SK-N-SH (cell line): ENCODE measurements around the gene SLC12A3. TPM values are rescaled to one million over a fixed set of nuclear protein-coding genes. Genes with fewer than 3 reads are reported as not detected.

ENCODE experiments used
- CTCF ChIA-PET: fragments of 300-600, 350-600 bp; formaldehyde crosslinking; extraction: SDS; loops from one replicate; lab custom pipeline; 2021; lab: Yijun Ruan, JAX
- POLR2A ChIA-PET: fragments of 350-600 bp; sonication (Branson Sonifier 250); formaldehyde crosslinking; extraction: SDS; loops from one replicate; lab custom pipeline; 2020; ENCODE audit warnings: antibody characterized with exemption, inconsistent platforms; lab: Yijun Ruan, JAX
- DNase-seq: peaks from one replicate; pipeline ENCODE4 v3.0.0; 2012
- H2AFZ ChIP-seq: fragments of 200-600 bp; sonication (generic); 2 replicates; pipeline ENCODE4 v1.8.1; 2016; ENCODE audit warnings: antibody characterized with exemption, mild to moderate bottlenecking, low read depth
- H3F3A ChIP-seq: fragments of 200-600 bp; sonication (generic); replicated peaks from 2 replicates; pipeline ENCODE3; 2016; ENCODE audit warnings: antibody characterized with exemption, mild to moderate bottlenecking; ENCODE audit not compliant: insufficient read depth
- H3K27ac ChIP-seq, 2 experiments: fragments of 200-500 bp in 1 of 2; fragments of 200-600 bp in 1 of 2; sonication (Bioruptor generic) in 1 of 2; sonication (generic), shearing (Covaris generic) in 1 of 2; 2 replicates each; pipeline versions ENCODE4 v1.5.1 to v1.6.1; 2014 to 2016; ENCODE audit warnings: low read depth in 2 of 2, inconsistent platforms in 1 of 2, low read length in 1 of 2, mild to moderate bottlenecking in 1 of 2, mixed read lengths in 1 of 2
- H3K27me3 ChIP-seq: fragments of 200-600 bp; sonication (generic), shearing (Covaris generic); 2 replicates; pipeline ENCODE4 v1.6.1; 2016; ENCODE audit warnings: mixed run types; ENCODE audit not compliant: insufficient read depth
- H3K36me3 ChIP-seq, 2 experiments: fragments of 200-500 bp in 1 of 2; fragments of 200-600 bp in 1 of 2; sonication (Bioruptor generic) in 1 of 2; sonication (generic) in 1 of 2; replicated peaks in 1 of 2; 2 replicates each; pipeline versions ENCODE3 to v1.5.1; 2014 to 2016; ENCODE audit warnings: low read length in 1 of 2, mild to moderate bottlenecking in 1 of 2; ENCODE audit not compliant: insufficient read depth in 2 of 2, control insufficient read depth in 1 of 2
- H3K4me1 ChIP-seq, 2 experiments: fragments of 200-500 bp in 1 of 2; fragments of 200-600 bp in 1 of 2; sonication (Bioruptor generic) in 1 of 2; sonication (generic), shearing (Covaris generic) in 1 of 2; 2 replicates each; pipeline versions ENCODE4 v1.5.1 to v1.6.1; 2014 to 2016; ENCODE audit warnings: low read depth in 1 of 2, low read length in 1 of 2, mixed run types in 1 of 2; ENCODE audit not compliant: insufficient read depth in 2 of 2, control insufficient read depth in 1 of 2
- H3K4me2 ChIP-seq: fragments of 200-600 bp; sonication (generic), shearing (Covaris generic); 2 replicates; pipeline ENCODE4 v1.6.1; 2017; ENCODE audit warnings: mixed run types
- H3K4me3 ChIP-seq, 2 experiments: fragments of 200-500 bp in 1 of 2; fragments of 200-600 bp in 1 of 2; sonication (Bioruptor generic) in 1 of 2; sonication (generic), shearing (Covaris generic) in 1 of 2; 2 replicates each; pipeline versions ENCODE4 v1.5.1 to v1.8.1; 2014 to 2016; ENCODE audit warnings: low read depth in 2 of 2, inconsistent platforms in 1 of 2, low read length in 1 of 2, mild to moderate bottlenecking in 1 of 2, mixed read lengths in 1 of 2, moderate library complexity in 1 of 2
- H3K79me2 ChIP-seq: fragments of 200-600 bp; sonication (generic); 2 replicates; pipeline ENCODE4 v1.8.1; 2017; ENCODE audit warnings: mild to moderate bottlenecking; ENCODE audit not compliant: insufficient read depth
- H3K9ac ChIP-seq: fragments of 200-600 bp; sonication (generic); 2 replicates; pipeline ENCODE4 v1.6.1; 2017; ENCODE audit warnings: mixed run types
- H3K9me2 ChIP-seq: fragments of 200-600 bp; sonication (generic); 2 replicates; pipeline ENCODE4 v1.6.1; 2017; ENCODE audit warnings: mixed run types
- H3K9me3 ChIP-seq: fragments of 200-600 bp; sonication (generic); 2 replicates; pipeline ENCODE4 v1.6.1; 2017; ENCODE audit warnings: mixed run types, mild to moderate bottlenecking, moderate library complexity
- H4K20me1 ChIP-seq: fragments of 200-600 bp; sonication (generic); 2 replicates; pipeline ENCODE4 v1.6.1; 2017; ENCODE audit warnings: mild to moderate bottlenecking, mixed run types; ENCODE audit not compliant: insufficient read depth
- CHD2 ChIP-seq: fragments of 150-350 bp; IDR thresholded peaks from 2 replicates; pipeline ENCODE4 v1.6.1; 2018; ENCODE audit warnings: low read length; ENCODE audit not compliant: partially characterized antibody
- CTCF ChIP-seq: fragments of 200-600 bp; sonication (generic); IDR thresholded peaks from 2 replicates; pipeline ENCODE4 v1.6.1; 2017; ENCODE audit warnings: antibody characterized with exemption, mild to moderate bottlenecking, moderate library complexity
- EZH2phosphoT487 ChIP-seq: fragments of 200-600 bp; sonication (generic); IDR thresholded peaks from 2 replicates; pipeline ENCODE4 v1.6.1; 2017; ENCODE audit warnings: low read depth, mixed run types, mild to moderate bottlenecking, antibody characterized with exemption, moderate library complexity, borderline replicate concordance
- FOXJ3 ChIP-seq: sonication (generic); formaldehyde crosslinking; IDR thresholded peaks from 2 replicates; pipeline ENCODE4 v1.5.1; 2020; ENCODE audit warnings: mild to moderate bottlenecking, missing genetic modification reagents
- FOXM1 ChIP-seq: IDR thresholded peaks from 2 replicates; pipeline ENCODE4 v1.4.0; 2012; ENCODE audit warnings: low read depth, mild to moderate bottlenecking
- GATA2 ChIP-seq: sonication (generic); formaldehyde crosslinking; IDR thresholded peaks from 2 replicates; pipeline ENCODE4 v1.5.0; 2020; ENCODE audit warnings: mild to moderate bottlenecking, missing genetic modification reagents
- IRF3 ChIP-seq: fragments of 150-350 bp; IDR thresholded peaks from 2 replicates; pipeline ENCODE4 v1.6.1; 2016; ENCODE audit warnings: mild to moderate bottlenecking, low read depth, low read length
- MEF2A ChIP-seq: IDR thresholded peaks from 2 replicates; pipeline ENCODE4 v1.4.0; 2012; ENCODE audit warnings: low read depth, borderline replicate concordance
- MXI1 ChIP-seq: IDR thresholded peaks from 2 replicates; pipeline ENCODE4 v1.6.1; 2012; ENCODE audit warnings: mild to moderate bottlenecking, low read depth, low read length, improper control_type of control experiment
- NRF1 ChIP-seq: IDR thresholded peaks from 2 replicates; pipeline ENCODE4 v1.6.1; 2012; ENCODE audit warnings: low read depth, mild to moderate bottlenecking, low read length
- POLR2AphosphoS5 ChIP-seq: IDR thresholded peaks from 2 replicates; pipeline ENCODE4 v1.6.1; 2012; ENCODE audit warnings: low read depth, low read length
- RCOR1 ChIP-seq: fragments of 150-350 bp; IDR thresholded peaks from 2 replicates; pipeline ENCODE4 v1.6.1; 2017; ENCODE audit warnings: antibody characterized with exemption, low read length
- REST ChIP-seq: IDR thresholded peaks from 2 replicates; pipeline ENCODE4 v1.6.1; 2012; ENCODE audit warnings: mild to moderate bottlenecking, low read depth, low read length, moderate library complexity
- RXRA ChIP-seq: IDR thresholded peaks from 2 replicates; pipeline ENCODE4 v1.4.0; 2012; ENCODE audit warnings: low read depth, mild to moderate bottlenecking, borderline replicate concordance
- SIN3A ChIP-seq: IDR thresholded peaks from 2 replicates; pipeline ENCODE4 v1.6.1; 2012; ENCODE audit warnings: low read depth, mild to moderate bottlenecking, low read length, moderate library complexity, borderline replicate concordance
- SMC3 ChIP-seq: IDR thresholded peaks from 2 replicates; pipeline ENCODE4 v1.6.1; 2012; ENCODE audit warnings: low read depth, low read length, improper control_type of control experiment
- USF2 ChIP-seq: fragments of 150-350 bp; IDR thresholded peaks from 2 replicates; pipeline ENCODE4 v1.6.1; 2017; ENCODE audit warnings: antibody characterized with exemption, low read length, low read depth, borderline replicate concordance
- YY1 ChIP-seq: IDR thresholded peaks from 2 replicates; pipeline ENCODE4 v1.4.0; 2012; ENCODE audit warnings: low read depth, mild to moderate bottlenecking
- WGBS: methylation state at CpG from one replicate; pipeline ENCODE4 v1.1.6; 2017; ENCODE audit warnings: low lambda C conversion rate; 5-methylcytosine and 5-hydroxymethylcytosine counted together
- polyA plus RNA-seq, 3 experiments: library from polyadenylated mRNA; depleted of rRNA; stranded (reverse); fragments of >200 nt; gene quantifications; 2 replicates each; pipeline ENCODE4 v1.2.3, GENCODE V29; 2012

The SLC12A3 gene
- polyA plus RNA-seq, 1 of the 3 experiments (the other 2 are of a cell fraction), result not detected

DNA sequence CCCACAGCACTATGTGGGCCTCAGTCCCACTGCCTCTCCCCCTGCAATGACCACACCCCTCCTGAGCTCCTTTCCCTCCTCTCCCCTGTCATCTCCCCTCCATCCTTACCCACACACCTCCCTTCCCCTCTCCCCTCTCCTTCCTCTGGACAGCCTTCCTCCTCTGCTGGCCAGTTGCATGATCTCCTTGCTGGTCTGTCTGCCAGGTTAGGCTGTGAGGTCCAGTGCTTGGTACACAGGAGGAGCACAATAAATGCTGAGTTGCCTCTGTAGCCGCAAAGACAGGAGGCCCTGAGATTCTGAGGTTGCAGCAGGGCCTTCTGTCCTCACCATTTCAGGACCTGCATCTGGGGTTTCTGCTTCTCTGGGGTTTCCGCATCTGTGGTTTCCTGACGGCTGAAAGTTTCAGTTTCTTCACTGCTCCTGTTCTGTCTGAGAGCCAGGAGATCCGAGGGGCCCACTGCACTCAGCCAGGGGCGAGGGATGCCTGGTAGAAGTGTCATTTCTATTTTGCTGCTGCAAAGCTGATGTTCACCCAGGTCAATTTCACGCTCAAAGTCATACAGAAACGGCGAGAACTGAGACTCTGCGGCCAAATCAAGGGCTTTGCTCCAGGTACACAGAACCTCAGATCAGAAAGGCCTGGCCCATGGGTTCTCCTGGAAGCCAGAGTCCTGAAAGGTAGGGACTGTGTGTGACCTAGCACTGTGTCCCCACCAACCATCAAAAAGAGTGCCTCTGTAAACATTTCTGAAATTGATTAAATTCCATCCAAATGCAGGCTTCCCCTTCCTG lies 4.6 kb upstream of the SLC12A3 start:
- Histone ChIP-seq H3K79me2 (no peaks in the 10 kb centered on the region), H4K20me1 (no peaks in the 10 kb centered on the region), H3K4me1 (peaks cover 0 to 30% of the 10 kb centered on the region in 2 experiments; a peak in 1 of 4 replicates), H3K27ac (no peak overlapping the region), H3K9me2 (no peaks in the 10 kb centered on the region), H3K4me2 (no peak overlapping the region), H3K27me3 (no peaks in the 10 kb centered on the region), H3F3A (no peaks in the 10 kb centered on the region), H2AFZ (no peak overlapping the region), H3K36me3 (no peaks in the 10 kb centered on the region), H3K4me3 (no peak overlapping the region), H3K9me3 (no peaks in the 10 kb centered on the region), H3K9ac (no peak overlapping the region)
- TF ChIP-seq FOXJ3 (CRISPR knock-in tag) (no peak), NRF1 (no peak), FOXM1 (no peak), YY1 (no peak), MXI1 (no peak)
- ChIA-PET POLR2A (interaction anchor here (0.7 to 1.0 kb wide), 2 partner anchors 15 to 71 kb away, joined by 4 to 5 read pairs; partner anchors contain the start of gene HERPUD1), CTCF (interaction anchor here (0.8 to 2.4 kb wide), 5 partner anchors 8 to 85 kb away, joined by 3 to 7 read pairs (median 3); no protein-coding TSS in a partner anchor)
- WGBS, result 79% methylated on average over 9 of the region's 9 CpGs
- DNase-seq, result no peak

- no peaks in the 10 kb centered on the region for H3K9me2 ChIP-seq
- no peak overlapping the region for H3K4me2 ChIP-seq
- no peak overlapping the region for H3K9ac ChIP-seq
- H3F3A ChIP-seq, result no peaks in the 10 kb centered on the region
- H4K20me1 ChIP-seq, result no peaks in the 10 kb centered on the region
- H2AFZ ChIP-seq, result no peak overlapping the region
- no peak overlapping the region for H3K27ac ChIP-seq
- POLR2A ChIA-PET, result interaction anchor here (0.7 to 1.0 kb wide), 3 partner anchors 14 to 1915 kb away, joined by 3 to 5 read pairs (median 4); partner anchors contain the start of gene HERPUD1
- peaks cover 0 to 30% of the 10 kb centered on the region in 2 experiments; a peak in 1 of 4 replicates for H3K4me1 ChIP-seq
- WGBS, result 28% methylated on average over 3 of the region's 3 CpGs
- H3K27me3 ChIP-seq, result no peaks in the 10 kb centered on the region
- CTCF ChIA-PET, result interaction anchor here (0.8 to 2.4 kb wide), 7 partner anchors 9 to 84 kb away, joined by 3 to 7 read pairs (median 3); no protein-coding TSS in a partner anchor
- DNase-seq, result peak; percentile 82
- no peak overlapping the region for H3K4me3 ChIP-seq
- no peaks in the 10 kb centered on the region for H3K79me2 ChIP-seq
- no peaks in the 10 kb centered on the region for H3K36me3 ChIP-seq
- no peaks in the 10 kb centered on the region for H3K9me3 ChIP-seq
- TF ChIP-seq USF2 (no peak), CHD2 (peak; percentile 88), CTCF (no peak), RXRA (no peak), POLR2AphosphoS5 (0 out of 2 replicates have a peak, but pooled peaks have one; percentile 30), SIN3A (no peak), IRF3 (no peak), REST (no peak), MEF2A (no peak), SMC3 (no peak), RCOR1 (peak; percentile 100), GATA2 (CRISPR knock-in tag) (peak; percentile 100), EZH2phosphoT487 (no peak)
Observed at GRCh38 chr16:56861092-56861610, 3.9 kb upstream of the SLC12A3 start.
